Adrenal gland (tissue), 12 donors: ENCODE data around the gene ACADS. TPM values are rescaled to one million over a fixed set of nuclear protein-coding genes. Genes with fewer than 3 reads are reported as not detected.
"Not testable (repeated sequence)": the region's sequence is repeated elsewhere in the genome, so short reads cannot be mapped to it uniquely, and the experiment has no call there.

Experiments
- DNase-seq, 7 donors: peaks; one replicate each; pipeline ENCODE4 v3.0.0-alpha.2; 2019 to 2020
- H3K27ac ChIP-seq, 5 donors: fragments of 200-600 bp; sonication (generic) in 4 of 5; 1 replicate in 3 of 5; 2 replicates in 2 of 5; pipeline versions ENCODE4 v1.5.1 to v1.8.0; 2016 to 2020; ENCODE audit warnings: mild to moderate bottlenecking in 1 of 5
- H3K27me3 ChIP-seq: fragments of 200-600 bp; 2 replicates; pipeline ENCODE4 v1.8.0; 2021
- H3K36me3 ChIP-seq, 2 donors: fragments of 200-600 bp; replicated peaks in 1 of 2; 1 replicate in 1 of 2; 2 replicates in 1 of 2; pipeline versions ENCODE4 v1.5.1 to v1.8.0; 2018 to 2022
- H3K4me1 ChIP-seq, 2 donors: fragments of 200-600 bp; replicated peaks in 1 of 2; 1 replicate in 1 of 2; 2 replicates in 1 of 2; pipeline versions ENCODE4 v1.5.1 to v1.8.0; 2018 to 2021
- H3K4me3 ChIP-seq, 4 donors: fragments of 200-600 bp; sonication (generic) in 3 of 4; one replicate each; pipeline ENCODE4 v1.5.1; 2016 to 2018
- H3K9me3 ChIP-seq, 3 donors: fragments of 200-600 bp; sonication (generic) in 1 of 3; replicated peaks in 1 of 3; 1 replicate in 2 of 3; 2 replicates in 1 of 3; pipeline versions ENCODE4 v1.5.1 to v1.8.0; 2016 to 2021
- CTCF ChIP-seq, 6 experiments: fragments of 450-650 bp in 4 of 6; fragments of 200-600 bp in 2 of 6; sonication (generic) in 1 of 6; IDR thresholded peaks; 1 replicate in 5 of 6; 2 replicates in 1 of 6; pipeline versions ENCODE4 v1.5.1 to v1.8.0; 2016 to 2021; ENCODE audit warnings: antibody characterized with exemption in 6 of 6, mild to moderate bottlenecking in 2 of 6, moderate library complexity in 1 of 6
- POLR2A ChIP-seq, 2 donors: fragments of 450-650 bp; IDR thresholded peaks; one replicate each; pipeline ENCODE4 v1.6.1; 2017; ENCODE audit warnings: antibody characterized with exemption in 2 of 2, mild to moderate bottlenecking in 2 of 2, moderate library complexity in 1 of 2
- WGBS, 4 donors: extraction: QIAGEN DNeasy Blood & Tissue Kit in 2 of 4; methylation state at CpG; one replicate each; pipeline versions ENCODE4 v1.1.5 to v1.1.7; 2013 to 2017; 5-methylcytosine and 5-hydroxymethylcytosine counted together
- intact Hi-C, 2 donors: fragments of 100-400 bp; cut with DNase I; formaldehyde crosslinking; loops; one replicate each; pipeline versions ENCODE4 v1.14.1 to v1.15.0; 2022 to 2023
- polyA plus RNA-seq, 3 donors: library from polyadenylated mRNA; stranded (reverse); fragments of 200-250 nt in 2 of 3; fragments of 350-450 nt in 1 of 3; fragmentation: Illumina TruSeq in 1 of 3; extraction: RNeasy Lipid Tissue Mini Kit (QIAGEN cat#74804) in 1 of 3; gene quantifications; one replicate each; pipeline ENCODE4 v1.2.3, GENCODE V29; 2013 to 2014
- total RNA-seq, 9 donors: library from RNA; depleted of rRNA in 4 of 9; stranded (reverse); fragments of >200 nt in 4 of 9; fragments of 120-200 nt in 1 of 9; fragmentation: NEBNext Ultra II Directional in 1 of 9; extraction: Animal tissue kit (Norgen Biotek cat#: 25700) in 1 of 9; gene quantifications; one replicate each; pipeline versions ENCODE4 v1.1.0 to v1.2.4, GENCODE V29; 2013 to 2023
- donor health status: healthy with polysubstance abuse.
- donor health status: Bipolar disorder and iron deficiency.
- donor health status: DM: yes; HTN: yes; CAD: no.
- donor health status: DM: no; HTN: no; CAD: no.
- donor health status: DM: no; HTN: no; CAD: no.
- donor health status: DM: yes; HTN: yes; CAD: no.

Gene ACADS
- total and polyA plus RNA-seq, 12 donors, result 6.2 to 179 (median 81.0) TPM

- H3K36me3 ChIP-seq, result peaks cover 0 to 62% of the 10 kb centered on the region in 2 donors
- 17 to 28% (median 24%) methylated on average over 14 of the region's 14 CpGs for WGBS, 4 donors
- peaks cover 14 to 32% of the 10 kb centered on the region in 2 donors for H3K4me1 ChIP-seq
- H3K27ac ChIP-seq, result peak overlapping the region; percentile 53 to 80 (median 73)
- no peaks in the 10 kb centered on the region for H3K9me3 ChIP-seq
- no peak for TF ChIP-seq CTCF (IDR thresholded peaks at IDR 0.05)
- no peak for TF ChIP-seq POLR2A (IDR thresholded peaks at IDR 0.05)
- DNase-seq, result no peak
- peak overlapping the region in 2 of 4 donors; percentile 45 to 52 for H3K4me3 ChIP-seq
- H3K27me3 ChIP-seq, result no peaks in the 10 kb centered on the region
- intact Hi-C loops, result no loop called here
Observed at GRCh38 chr12:120725151-120725658, 421 bp upstream of the ACADS start.

- H3K27ac ChIP-seq, result peak overlapping the region in 3 of 5 donors; percentile 56 to 80 (median 73)
- no peaks in the 10 kb centered on the region for H3K27me3 ChIP-seq
- TF ChIP-seq CTCF (IDR thresholded peaks at IDR 0.05) (no peak), POLR2A (IDR thresholded peaks at IDR 0.05) (no peak)
- H3K4me1 ChIP-seq, result peaks cover 4 to 20% of the 10 kb centered on the region in 2 donors
- peaks cover 0 to 55% of the 10 kb centered on the region in 2 donors for H3K36me3 ChIP-seq
- 84 to 95% (median 87%) methylated on average over 8 to 9 of the region's 9 CpGs for WGBS, 4 donors
- peak overlapping the region in 2 of 4 donors; percentile 45 to 52 for H3K4me3 ChIP-seq
- intact Hi-C loops, result no loop called here
- no peaks in the 10 kb centered on the region for H3K9me3 ChIP-seq
- no peak for DNase-seq
Observed at GRCh38 chr12:120726510-120726793, 826 bp downstream of the ACADS start.

- intact Hi-C loops, result no loop called here
- no peak for DNase-seq
- WGBS, 4 donors, result 96 to 98% (median 97%) methylated on average over 7 to 9 of the region's 9 CpGs
Observed at GRCh38 chr12:120726961-120727360, 1.3 kb downstream of the ACADS start.

GRCh38 chr12:120732198-120732597, 6.6 kb downstream of the ACADS start:
- 92 to 98% (median 96%) methylated on average over 5 to 35 of the region's 35 CpGs for WGBS, 4 donors
- H3K27ac ChIP-seq, DNase-seq, H3K4me3 ChIP-seq, H3K27me3 ChIP-seq, H3K9me3 ChIP-seq, H3K4me1 ChIP-seq, intact Hi-C loops: not testable (repeated sequence)
- peaks cover 0 to 24% of the 10 kb centered on the region in 2 donors for H3K36me3 ChIP-seq

More at GRCh38 chr12:120726961-120727360, 1.3 kb downstream of the ACADS start:
- peaks cover 4 to 17% of the 10 kb centered on the region in 2 donors for H3K4me1 ChIP-seq
- no peak overlapping the region for H3K27ac ChIP-seq
- TF ChIP-seq CTCF (IDR thresholded peaks at IDR 0.05) (no peak), POLR2A (IDR thresholded peaks at IDR 0.05) (no peak)
- no peaks in the 10 kb centered on the region for H3K9me3 ChIP-seq
- H3K36me3 ChIP-seq, result peaks cover 0 to 50% of the 10 kb centered on the region in 2 donors
- H3K27me3 ChIP-seq, result no peaks in the 10 kb centered on the region
- H3K4me3 ChIP-seq, result no peak overlapping the region

GRCh38 chr12:120733574-120733973, 7.9 kb downstream of the ACADS start:
- Histone ChIP-seq H3K27me3 (no peaks in the 10 kb centered on the region), H3K27ac (no peak overlapping the region), H3K4me3 (no peak overlapping the region), H3K9me3 (no peaks in the 10 kb centered on the region), H3K4me1 (no peaks in the 10 kb centered on the region), H3K36me3 (peaks cover 0 to 11% of the 10 kb centered on the region in 2 donors)
- intact Hi-C loops, result no loop called here
- no peak for DNase-seq
- TF ChIP-seq CTCF (IDR thresholded peaks at IDR 0.05) (no peak), POLR2A (IDR thresholded peaks at IDR 0.05) (no peak)
- 91 to 100% (median 95%) methylated on average over 3 of the region's 3 CpGs for WGBS, 4 donors
